NCI-H146 treated with DMSO at 0.1 percent for 48 hours (cell line): Measurements from ENCODE around the gene SYS1.

Source experiments
- DNase-seq: peaks from one replicate; lab custom pipeline; 2025; ENCODE audit not compliant: unreplicated experiment; lab: John Stamatoyannopoulos, UW

Gene SYS1

GRCh38 chr20:45355209-45356084 is 7.5 kb upstream of the SYS1 start:
- DNase-seq, result no peak

GRCh38 chr20:45358282-45359068 is 4.5 kb upstream of the SYS1 start:
- DNase-seq, result no peak

GRCh38 chr20:45359069-45359405 is 3.9 kb upstream of the SYS1 start:
- DNase-seq, result no peak

GRCh38 chr20:45359406-45360148 is 3.4 kb upstream of the SYS1 start:
- no peak for DNase-seq

GRCh38 chr20:45361793-45362192 is 1.2 kb upstream of the SYS1 start:
- DNase-seq, result no peak

- DNase-seq, result no peak
Observed at GRCh38 chr20:45363611-45364492, 896 bp downstream of the SYS1 start.

GRCh38 chr20:45365444-45365970 is 2.6 kb downstream of the SYS1 start:
- no peak for DNase-seq

GRCh38 chr20:45366192-45366591 is 3.2 kb downstream of the SYS1 start:
- DNase-seq, result no peak

GRCh38 chr20:45366631-45367030 is 3.7 kb downstream of the SYS1 start:
- no peak for DNase-seq

GRCh38 chr20:45367126-45367525 is 4.2 kb downstream of the SYS1 start:
- DNase-seq, result no peak

- no peak for DNase-seq
Observed at GRCh38 chr20:45368221-45368980, 5.4 kb downstream of the SYS1 start.

- DNase-seq, result no peak
Observed at GRCh38 chr20:45370571-45371160, 7.7 kb downstream of the SYS1 start.

- no peak for DNase-seq
Observed at GRCh38 chr20:45372241-45372640, 9.3 kb downstream of the SYS1 start.

GRCh38 chr20:45372646-45373352 is 9.8 kb downstream of the SYS1 start:
- no peak for DNase-seq

GRCh38 chr20:45373353-45374100 is 10.6 kb downstream of the SYS1 start:
- DNase-seq, result peak; percentile 80

GRCh38 chr20:45374101-45374467 is 11.1 kb downstream of the SYS1 start:
- DNase-seq, result no peak

GRCh38 chr20:45374966-45375365 is 12.0 kb downstream of the SYS1 start:
- no peak for DNase-seq

GRCh38 chr20:45377269-45377668 is 14.3 kb downstream of the SYS1 start:
- no peak for DNase-seq
